Measurements from ENCODE around the gene SOX18.

The SOX18 gene

GRCh38 chr20:64010711-64011237, 38.7 kb downstream of the SOX18 start:
- intact Hi-C loops (cut with DNase I), result no loop called here
- no peak for DNase-seq

- no peak for DNase-seq
- intact Hi-C loops (cut with DNase I), result no loop called here
Measured at GRCh38 chr20:64009811-64010387, 39.5 kb downstream of the SOX18 start.

GRCh38 chr20:64006902-64007301, 42.5 kb downstream of the SOX18 start:
- intact Hi-C loops (cut with DNase I), result no loop called here

GRCh38 chr20:64006490-64006889, 42.9 kb downstream of the SOX18 start:
- DNase-seq, result peak in 13 of 42 donors; percentile 4 to 49 (median 21)

More at GRCh38 chr20:64006902-64007301, 42.5 kb downstream of the SOX18 start:
- DNase-seq, result no peak

GRCh38 chr20:64005394-64005793, 44.0 kb downstream of the SOX18 start:
- intact Hi-C loops (cut with DNase I), result no loop called here
- no peak for DNase-seq

More at GRCh38 chr20:64006490-64006889, 42.9 kb downstream of the SOX18 start:
- intact Hi-C loops (cut with DNase I), result no loop called here

GRCh38 chr20:64003960-64004725, 45.3 kb downstream of the SOX18 start:
- DNase-seq, result no peak

GRCh38 chr20:64001607-64002011, 47.8 kb downstream of the SOX18 start:
- intact Hi-C loops (cut with DNase I), result no loop called here

More at GRCh38 chr20:64003960-64004725, 45.3 kb downstream of the SOX18 start:
- intact Hi-C loops (cut with DNase I), result no loop called here

GRCh38 chr20:64000906-64001305, 48.5 kb downstream of the SOX18 start:
- DNase-seq, result no peak
- intact Hi-C loops (cut with DNase I), result no loop called here

More at GRCh38 chr20:64001607-64002011, 47.8 kb downstream of the SOX18 start:
- peak in 17 of 42 donors; percentile 8 to 48 (median 18) for DNase-seq
